GM21367 (cell line): ENCODE measurements around the gene PNPLA7.

ENCODE experiments used
- ATAC-seq: cut with Tn5 transposase; IDR thresholded peaks from one replicate; pipeline ENCODE4 v1.9.1; 2021; ENCODE audit not compliant: unreplicated experiment

PNPLA7 gene

GRCh38 chr9:137462986-137463930 is 86.9 kb downstream of the PNPLA7 start:
- ATAC-seq, result no peak

GRCh38 chr9:137462396-137462985 is 87.7 kb downstream of the PNPLA7 start:
- ATAC-seq, result no peak

- peak; percentile 43 for ATAC-seq
Observed at GRCh38 chr9:137461663-137462395, 88.4 kb downstream of the PNPLA7 start.

- no peak for ATAC-seq
Observed at GRCh38 chr9:137461316-137461662, 88.9 kb downstream of the PNPLA7 start.

- ATAC-seq, result no peak
Observed at GRCh38 chr9:137460363-137461315, 89.6 kb downstream of the PNPLA7 start.

- ATAC-seq, result no peak
Observed at GRCh38 chr9:137459601-137460362, 90.4 kb downstream of the PNPLA7 start.

- ATAC-seq, result peak; percentile 56
Observed at GRCh38 chr9:137459152-137459600, 91.0 kb downstream of the PNPLA7 start, which contains the start of gene NSMF. TSS of gene NSMF (minus strand) at chr9:137459334. CDS start at chr9:137459102, 232 bp downstream.

- no peak for ATAC-seq
Observed at GRCh38 chr9:137458194-137459151, 91.7 kb downstream of the PNPLA7 start.

- ATAC-seq, result no peak
Observed at GRCh38 chr9:137457406-137458193, 92.6 kb downstream of the PNPLA7 start.

- ATAC-seq, result no peak
Observed at GRCh38 chr9:137456864-137457405, 93.3 kb downstream of the PNPLA7 start.

- ATAC-seq, result no peak
Observed at GRCh38 chr9:137456061-137456863, 93.9 kb downstream of the PNPLA7 start.

GRCh38 chr9:137455359-137455991 is 94.7 kb downstream of the PNPLA7 start:
- ATAC-seq, result no peak

GRCh38 chr9:137454597-137455358 is 95.4 kb downstream of the PNPLA7 start:
- no peak for ATAC-seq

- no peak for ATAC-seq
Observed at GRCh38 chr9:137454145-137454596, 96.0 kb downstream of the PNPLA7 start.

- ATAC-seq, result no peak
Observed at GRCh38 chr9:137453643-137454081, 96.5 kb downstream of the PNPLA7 start.
